ENCODE measurements around the gene NEK1. TPM values are rescaled to one million over a fixed set of nuclear protein-coding genes. Genes with fewer than 3 reads are reported as not detected.
"Not testable (repeated sequence)": the region's sequence is repeated elsewhere in the genome, so short reads cannot be mapped to it uniquely, and the experiment has no call there.

Gene NEK1
- total and polyA plus RNA-seq, 4 donors, result 3.6 to 32.9 (median 9.3) TPM

DNA sequence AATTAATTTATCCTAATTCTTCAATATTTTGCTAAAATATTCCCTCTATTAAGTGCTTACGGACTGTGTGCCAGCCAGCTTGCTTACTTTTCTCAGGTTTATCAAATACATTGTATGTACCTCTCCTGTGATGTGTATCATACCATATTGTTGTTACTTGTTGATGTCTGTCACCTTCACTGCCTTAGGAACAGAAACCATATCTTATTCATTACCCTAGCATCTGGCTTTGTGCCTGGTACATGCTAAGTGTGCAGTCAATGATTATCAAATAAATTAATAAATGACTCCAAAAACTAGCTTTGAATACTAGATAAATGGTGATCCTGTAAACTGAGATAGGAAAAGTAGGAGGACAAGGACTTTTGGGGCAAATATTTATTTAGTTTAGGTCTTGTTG is 14.9 kb upstream of the NEK1 start:
- Histone ChIP-seq H3K36me3 (ENCODE audit: control insufficient read depth in 4 of 4, insufficient read depth in 4 of 4, low read length in 4 of 4) (no peaks in the 10 kb centered on the region), H3K9me3 (ENCODE audit: control insufficient read depth in 4 of 4, insufficient read depth in 3 of 4, low read length in 3 of 4) (no peaks in the 10 kb centered on the region), H3K27ac (ENCODE audit: low read depth in 1 of 2, low read length in 1 of 2) (peak overlapping the region in 1 of 2 donors; percentile 53), H3K4me3 (no peak overlapping the region), H3K4me1 (ENCODE audit: control insufficient read depth in 5 of 5, insufficient read depth in 5 of 5, low read length in 5 of 5) (peaks cover 0 to 15% (median 9%) of the 10 kb centered on the region in 5 donors), H3K27me3 (ENCODE audit: control insufficient read depth in 3 of 3, insufficient read depth in 3 of 3, low read length in 2 of 3) (no peaks in the 10 kb centered on the region), H3K9ac (ENCODE audit: insufficient read depth in 1 of 2, low read length in 2 of 2) (no peak overlapping the region)
- no peak for ATAC-seq (ENCODE audit: insufficient read depth, low FRiP score)
- no peak for DNase-seq
- 95 to 97% methylated on average over 1 of the region's 1 CpG for WGBS, 2 donors
- TF ChIP-seq, protein P1, sequence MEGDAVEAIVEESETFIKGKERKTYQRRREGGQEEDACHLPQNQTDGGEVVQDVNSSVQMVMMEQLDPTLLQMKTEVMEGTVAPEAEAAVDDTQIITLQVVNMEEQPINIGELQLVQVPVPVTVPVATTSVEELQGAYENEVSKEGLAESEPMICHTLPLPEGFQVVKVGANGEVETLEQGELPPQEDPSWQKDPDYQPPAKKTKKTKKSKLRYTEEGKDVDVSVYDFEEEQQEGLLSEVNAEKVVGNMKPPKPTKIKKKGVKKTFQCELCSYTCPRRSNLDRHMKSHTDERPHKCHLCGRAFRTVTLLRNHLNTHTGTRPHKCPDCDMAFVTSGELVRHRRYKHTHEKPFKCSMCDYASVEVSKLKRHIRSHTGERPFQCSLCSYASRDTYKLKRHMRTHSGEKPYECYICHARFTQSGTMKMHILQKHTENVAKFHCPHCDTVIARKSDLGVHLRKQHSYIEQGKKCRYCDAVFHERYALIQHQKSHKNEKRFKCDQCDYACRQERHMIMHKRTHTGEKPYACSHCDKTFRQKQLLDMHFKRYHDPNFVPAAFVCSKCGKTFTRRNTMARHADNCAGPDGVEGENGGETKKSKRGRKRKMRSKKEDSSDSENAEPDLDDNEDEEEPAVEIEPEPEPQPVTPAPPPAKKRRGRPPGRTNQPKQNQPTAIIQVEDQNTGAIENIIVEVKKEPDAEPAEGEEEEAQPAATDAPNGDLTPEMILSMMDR (IDR thresholded peaks at IDR 0.05; ENCODE audit: control extremely low read depth, extremely low read depth), result no peak

DNA sequence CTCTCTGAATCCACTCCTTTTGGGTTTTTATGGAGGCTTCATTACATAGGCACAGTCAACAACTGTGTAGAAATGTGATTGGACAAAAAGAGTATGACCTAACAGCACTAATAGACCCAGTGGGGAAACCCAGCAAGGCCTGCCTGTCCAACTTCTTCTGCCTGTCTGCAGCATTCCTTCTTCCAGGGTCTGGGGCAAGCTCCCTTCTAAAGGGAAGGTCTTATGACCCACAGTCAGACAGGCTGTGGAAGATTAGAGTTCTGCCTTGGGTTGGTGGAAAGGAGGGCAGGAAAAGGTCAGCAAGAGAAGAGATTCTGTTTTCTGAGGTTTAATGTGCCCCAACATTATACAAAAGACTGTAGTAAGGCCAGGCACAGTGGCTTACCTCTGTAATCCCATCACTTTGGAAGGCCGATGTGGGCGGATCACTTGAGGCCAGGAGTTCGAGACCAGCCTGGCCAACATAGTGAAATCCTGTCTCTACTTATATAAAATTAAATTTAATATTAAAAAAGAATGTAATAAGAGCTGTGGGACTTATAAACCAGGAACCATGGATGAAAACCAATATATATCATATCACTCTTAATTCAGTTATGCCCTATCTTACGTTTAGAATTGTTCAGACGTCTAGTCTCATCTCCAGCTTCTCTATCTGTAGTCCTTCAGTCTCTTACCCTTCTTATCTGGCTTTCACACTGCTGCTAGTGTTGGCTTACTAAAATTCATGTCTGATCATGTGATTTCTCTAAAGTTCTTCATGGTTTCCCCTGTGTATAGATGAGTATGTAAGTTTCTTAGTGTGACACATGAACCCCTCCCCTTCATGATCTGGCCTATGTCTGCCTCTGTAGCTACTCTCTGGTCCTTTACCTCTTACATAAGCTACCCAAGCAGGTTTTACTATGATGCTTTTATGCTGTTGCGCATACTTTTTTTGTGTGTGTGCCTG is 14.2 kb upstream of the NEK1 start:
- H3K9me3 ChIP-seq (ENCODE audit: control insufficient read depth in 4 of 4, insufficient read depth in 3 of 4, low read length in 3 of 4), result no peaks in the 10 kb centered on the region
- H3K27me3 ChIP-seq (ENCODE audit: control insufficient read depth in 3 of 3, insufficient read depth in 3 of 3, low read length in 2 of 3), result no peaks in the 10 kb centered on the region
- H3K36me3 ChIP-seq (ENCODE audit: control insufficient read depth in 4 of 4, insufficient read depth in 4 of 4, low read length in 4 of 4), result no peaks in the 10 kb centered on the region
- no peak overlapping the region for H3K4me3 ChIP-seq
- TF ChIP-seq, protein P1 (IDR thresholded peaks at IDR 0.05; ENCODE audit: control extremely low read depth, extremely low read depth), result no peak
- peak overlapping the region in 1 of 2 donors; percentile 53 for H3K27ac ChIP-seq (ENCODE audit: low read depth in 1 of 2, low read length in 1 of 2)
- 96% methylated on average over 6 of the region's 6 CpGs for WGBS, 2 donors
- H3K4me1 ChIP-seq (ENCODE audit: control insufficient read depth in 5 of 5, insufficient read depth in 5 of 5, low read length in 5 of 5), result peaks cover 0 to 15% (median 14%) of the 10 kb centered on the region in 5 donors
- no peak overlapping the region for H3K9ac ChIP-seq (ENCODE audit: insufficient read depth in 1 of 2, low read length in 2 of 2)
- ATAC-seq (ENCODE audit: insufficient read depth, low FRiP score), result no peak
- DNase-seq, result no peak

DNA sequence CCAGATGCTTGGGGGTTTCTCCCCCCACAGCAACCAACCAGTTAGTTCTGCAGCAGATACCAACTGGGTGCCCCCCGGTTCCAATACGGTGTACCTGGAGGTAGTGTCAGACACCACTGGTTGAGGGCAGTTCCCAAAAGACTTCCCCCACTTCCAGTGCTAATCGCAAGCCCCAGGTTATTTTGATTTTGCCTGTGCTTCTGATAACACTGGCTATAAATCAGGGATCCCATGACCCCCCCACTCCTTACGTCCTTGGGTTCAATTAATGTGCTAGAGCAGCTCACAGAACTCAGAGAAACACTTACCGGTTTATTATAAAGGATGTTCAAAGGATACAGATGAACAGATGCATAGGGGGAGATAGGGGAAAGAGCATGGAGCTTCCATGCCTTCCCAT is 13.5 kb upstream of the NEK1 start:
- TF ChIP-seq, protein P1 (IDR thresholded peaks at IDR 0.05; ENCODE audit: control extremely low read depth, extremely low read depth), result no peak
- 90 to 94% methylated on average over 5 of the region's 5 CpGs for WGBS, 2 donors
- DNase-seq (no peak), ATAC-seq (ENCODE audit: insufficient read depth, low FRiP score) (no peak)
- Histone ChIP-seq H3K4me3 (no peak overlapping the region), H3K9ac (ENCODE audit: insufficient read depth in 1 of 2, low read length in 2 of 2) (no peak overlapping the region), H3K27ac (ENCODE audit: low read depth in 1 of 2, low read length in 1 of 2) (peak overlapping the region in 1 of 2 donors; percentile 54), H3K9me3 (ENCODE audit: control insufficient read depth in 4 of 4, insufficient read depth in 3 of 4, low read length in 3 of 4) (no peaks in the 10 kb centered on the region), H3K4me1 (ENCODE audit: control insufficient read depth in 5 of 5, insufficient read depth in 5 of 5, low read length in 5 of 5) (peaks cover 0 to 15% (median 14%) of the 10 kb centered on the region in 5 donors), H3K36me3 (ENCODE audit: control insufficient read depth in 4 of 4, insufficient read depth in 4 of 4, low read length in 4 of 4) (no peaks in the 10 kb centered on the region), H3K27me3 (ENCODE audit: control insufficient read depth in 3 of 3, insufficient read depth in 3 of 3, low read length in 2 of 3) (no peaks in the 10 kb centered on the region)

DNA sequence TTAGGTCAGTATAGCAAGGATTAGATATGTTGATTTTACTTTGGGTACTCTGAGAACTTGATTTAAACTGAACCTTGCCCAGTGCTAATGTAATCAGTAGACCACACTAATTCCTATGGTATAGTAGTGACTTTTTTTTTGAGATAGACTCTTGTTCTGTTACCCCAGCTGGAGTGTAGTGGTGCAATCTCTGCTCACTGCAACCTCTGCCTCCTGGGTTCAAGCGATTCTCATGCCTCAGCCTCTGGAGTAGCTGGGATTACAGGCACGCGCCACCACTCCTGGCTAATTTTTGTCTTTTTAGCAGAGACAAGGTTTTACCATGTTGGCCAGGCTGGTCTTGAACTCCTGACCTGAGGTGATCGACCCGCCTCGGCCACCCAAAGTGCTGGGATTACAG is 11.6 kb upstream of the NEK1 start:
- not testable (repeated sequence) for H3K4me3 ChIP-seq; H3K9ac ChIP-seq (ENCODE audit: insufficient read depth in 1 of 2, low read length in 2 of 2); DNase-seq; ATAC-seq (ENCODE audit: insufficient read depth, low FRiP score); H3K36me3 ChIP-seq (ENCODE audit: control insufficient read depth in 4 of 4, insufficient read depth in 4 of 4, low read length in 4 of 4); H3K27ac ChIP-seq (ENCODE audit: low read depth in 1 of 2, low read length in 1 of 2); H3K9me3 ChIP-seq (ENCODE audit: control insufficient read depth in 4 of 4, insufficient read depth in 3 of 4, low read length in 3 of 4); H3K27me3 ChIP-seq (ENCODE audit: control insufficient read depth in 3 of 3, insufficient read depth in 3 of 3, low read length in 2 of 3)
- 90 to 97% methylated on average over 6 of the region's 6 CpGs for WGBS, 2 donors
- peaks cover 0 to 18% (median 15%) of the 10 kb centered on the region in 5 donors for H3K4me1 ChIP-seq (ENCODE audit: control insufficient read depth in 5 of 5, insufficient read depth in 5 of 5, low read length in 5 of 5)
